NCI-H2227 (cell line): ENCODE data around the gene MUC5B.
"Not testable (repeated sequence)": the region's sequence is repeated elsewhere in the genome, so short reads cannot be mapped to it uniquely, and the experiment has no call there.

Experiments
- DNase-seq: peaks from one replicate; lab custom pipeline; 2025; ENCODE audit not compliant: unreplicated experiment; lab: John Stamatoyannopoulos, UW

The MUC5B gene

GRCh38 chr11:1191786-1192470 lies 30.9 kb upstream of the MUC5B start:
- DNase-seq: not testable (repeated sequence)

- no peak for DNase-seq
Observed at GRCh38 chr11:1192741-1193325, 30.0 kb upstream of the MUC5B start.

- no peak for DNase-seq
Observed at GRCh38 chr11:1193326-1194230, 29.3 kb upstream of the MUC5B start.

GRCh38 chr11:1194231-1194976 lies 28.5 kb upstream of the MUC5B start:
- no peak for DNase-seq

- DNase-seq: no peak
Observed at GRCh38 chr11:1194977-1195681, 27.7 kb upstream of the MUC5B start.

- no peak for DNase-seq
Observed at GRCh38 chr11:1195682-1196515, 27.0 kb upstream of the MUC5B start.

GRCh38 chr11:1196516-1197391 lies 26.1 kb upstream of the MUC5B start:
- DNase-seq: no peak

- no peak for DNase-seq
Observed at GRCh38 chr11:1197431-1197885, 25.4 kb upstream of the MUC5B start.

GRCh38 chr11:1197886-1198560 lies 24.8 kb upstream of the MUC5B start:
- DNase-seq: no peak

- no peak for DNase-seq
Observed at GRCh38 chr11:1198561-1199240, 24.2 kb upstream of the MUC5B start.

GRCh38 chr11:1199241-1199750 lies 23.6 kb upstream of the MUC5B start:
- no peak for DNase-seq

- DNase-seq: peak; percentile 35
Observed at GRCh38 chr11:1199751-1200610, 22.9 kb upstream of the MUC5B start.

GRCh38 chr11:1200611-1201191 lies 22.2 kb upstream of the MUC5B start:
- no peak for DNase-seq

GRCh38 chr11:1201395-1202153 lies 21.3 kb upstream of the MUC5B start:
- no peak for DNase-seq

- DNase-seq: peak; percentile 32
Observed at GRCh38 chr11:1202154-1202775, 20.6 kb upstream of the MUC5B start.
